OCI-LY7 (cell line): ENCODE data around the gene GRIP1. TPM values are rescaled to one million over a fixed set of nuclear protein-coding genes. Genes with fewer than 3 reads are reported as not detected.

Source experiments
- BruUV-seq: library from RNA; stranded (reverse); fragments of 400-500 nt; replicated peaks from 2 replicates; lab custom pipeline; 2021; lab: Mats Ljungman, UMichigan
- CTCF ChIA-PET: fragments of 300-600 bp; sonication (Branson Sonifier 250); formaldehyde crosslinking; loops from one replicate; lab custom pipeline; 2022; ENCODE audit warnings: antibody characterized with exemption; ENCODE audit not compliant: unreplicated experiment; lab: Charles Lee
- POLR2A ChIA-PET: fragments of 300-600 bp; sonication (Branson Sonifier 250); formaldehyde crosslinking; loops from one replicate; lab custom pipeline; 2022; ENCODE audit warnings: antibody characterized with exemption; lab: Charles Lee
- DNase-seq: peaks from one replicate; pipeline ENCODE4 v3.0.0-alpha.2; 2015; ENCODE audit warnings: low spot score
- H2AFZ ChIP-seq: fragments of 200-600 bp; sonication (generic), shearing (Covaris generic); 2 replicates; pipeline ENCODE4 v1.6.1; 2014; ENCODE audit warnings: mild to moderate bottlenecking, antibody characterized with exemption, low read length, moderate library complexity
- H3K27ac ChIP-seq: fragments of 200-600 bp; sonication (generic); 2 replicates; pipeline ENCODE4 v1.5.1; 2014; ENCODE audit warnings: mixed run types, low read depth, mild to moderate bottlenecking, moderate library complexity, low read length, inconsistent platforms; ENCODE audit not compliant: poor library complexity, severe bottlenecking
- H3K36me3 ChIP-seq: fragments of 200-600 bp; sonication (generic); 2 replicates; pipeline ENCODE4 v1.6.1; 2014; ENCODE audit warnings: mild to moderate bottlenecking, antibody characterized with exemption, low read length, moderate library complexity, mixed read lengths; ENCODE audit not compliant: insufficient read depth
- H3K4me1 ChIP-seq: fragments of 200-600 bp; sonication (generic); 2 replicates; pipeline ENCODE4 v1.5.1; 2014; ENCODE audit warnings: mild to moderate bottlenecking, low read length; ENCODE audit not compliant: insufficient read depth, poor library complexity, severe bottlenecking
- H3K4me2 ChIP-seq: fragments of 200-600 bp; sonication (generic); 2 replicates; pipeline ENCODE4 v1.6.1; 2014; ENCODE audit warnings: mild to moderate bottlenecking, low read length
- H3K4me3 ChIP-seq: fragments of 200-600 bp; sonication (generic); 2 replicates; pipeline ENCODE4 v1.5.1; 2014; ENCODE audit warnings: mild to moderate bottlenecking, low read depth, low read length; ENCODE audit not compliant: poor library complexity, severe bottlenecking
- H3K79me2 ChIP-seq: fragments of 200-600 bp; sonication (generic); 2 replicates; pipeline ENCODE4 v1.6.1; 2016; ENCODE audit warnings: low read depth, mild to moderate bottlenecking, low read length, moderate library complexity, mixed read lengths; ENCODE audit not compliant: insufficient read depth
- H3K9me2 ChIP-seq: fragments of 200-600 bp; sonication (generic); 2 replicates; pipeline ENCODE4 v1.6.1; 2016; ENCODE audit warnings: mild to moderate bottlenecking, low read length, mixed read lengths; ENCODE audit not compliant: insufficient read depth
- H3K9me3 ChIP-seq: fragments of 200-600 bp; sonication (generic); 2 replicates; pipeline ENCODE4 v1.6.1; 2014; ENCODE audit warnings: mild to moderate bottlenecking, mixed run types, low read length, mixed read lengths
- H4K20me1 ChIP-seq: fragments of 200-600 bp; sonication (generic); 2 replicates; pipeline ENCODE4 v1.6.1; 2014; ENCODE audit warnings: mild to moderate bottlenecking, antibody characterized with exemption, low read length, moderate library complexity, mixed read lengths; ENCODE audit not compliant: insufficient read depth
- CTCF ChIP-seq: fragments of 200-600 bp; sonication (generic); conservative IDR thresholded peaks from 2 replicates; pipeline ENCODE4 v1.5.1; 2014; ENCODE audit warnings: mild to moderate bottlenecking, antibody characterized with exemption, low read length, moderate library complexity, mixed read lengths
- EZH2phosphoT487 ChIP-seq: fragments of 200-600 bp; sonication (generic); IDR thresholded peaks from 2 replicates; pipeline ENCODE4 v1.6.1; 2018; ENCODE audit warnings: low read depth, borderline replicate concordance, mild to moderate bottlenecking, mixed run types, antibody characterized with exemption, low read length, moderate library complexity, mixed read lengths
- intact Hi-C: fragments of 100-400 bp; cut with micrococcal nuclease; formaldehyde crosslinking; loops from one replicate; pipeline ENCODE4 v1.10.0; 2022; ENCODE audit not compliant: unreplicated experiment
- total RNA-seq, 2 experiments: library from RNA; depleted of rRNA in 1 of 2; stranded (reverse); fragments of >200 nt in 1 of 2; shearing (Covaris generic) in 1 of 2; gene quantifications; 2 replicates each; pipeline ENCODE4 v1.2.3, GENCODE V29; 2014 to 2022

The GRIP1 gene
- total RNA-seq, 2 experiments from 2014 or later: 4.1 to 7.6 TPM

- Histone ChIP-seq H4K20me1 (no peaks in the 10 kb centered on the region), H3K4me1 (no peaks in the 10 kb centered on the region), H3K27ac (no peak overlapping the region), H3K36me3 (no peaks in the 10 kb centered on the region), H3K4me3 (no peak overlapping the region), H3K9me3 (no peaks in the 10 kb centered on the region), H3K9me2 (no peaks in the 10 kb centered on the region), H3K4me2 (no peak overlapping the region), H2AFZ (peak overlapping the region; percentile 16; the same call in 1 of the 2 replicates), H3K79me2 (no peaks in the 10 kb centered on the region)
- no peak for DNase-seq
- intact Hi-C loops: no loop called here
- BruUV-seq: no TSS peak
- CTCF ChIA-PET: interaction anchor here (1.0 kb wide), 1 partner anchor 19 kb away, joined by 3 read pairs; no protein-coding TSS in a partner anchor
- POLR2A ChIA-PET: interaction anchor here (1.2 kb wide), 1 partner anchor 9 kb away, joined by 4 read pairs; no protein-coding TSS in a partner anchor
- TF ChIP-seq EZH2phosphoT487: no peak
- TF ChIP-seq CTCF: no peak
Observed at GRCh38 chr12:66459944-66460482, 218.9 kb downstream of the GRIP1 start.

GRCh38 chr12:66456612-66457011 is 222.3 kb downstream of the GRIP1 start:
- intact Hi-C loops: no loop called here
- no peaks in the 10 kb centered on the region for H3K9me2 ChIP-seq
- no peak for DNase-seq
- TF ChIP-seq CTCF (no peak), EZH2phosphoT487 (no peak)
- 0 out of 2 replicates have a peak overlapping the region, but pooled peaks have one; percentile 32 for H2AFZ ChIP-seq
- ChIA-PET CTCF (no interaction called here), POLR2A (interaction anchor here (1.2 to 1.5 kb wide), 3 partner anchors 12 to 14 kb away, joined by 3 to 6 read pairs (median 3); no protein-coding TSS in a partner anchor)
- H3K79me2 ChIP-seq: no peaks in the 10 kb centered on the region
- no peaks in the 10 kb centered on the region for H4K20me1 ChIP-seq
- no peak overlapping the region for H3K27ac ChIP-seq
- H3K4me1 ChIP-seq: no peaks in the 10 kb centered on the region
- BruUV-seq: no TSS peak
- H3K4me3 ChIP-seq: no peak overlapping the region
- H3K36me3 ChIP-seq: no peaks in the 10 kb centered on the region
- no peaks in the 10 kb centered on the region for H3K9me3 ChIP-seq
- H3K4me2 ChIP-seq: no peak overlapping the region

- Histone ChIP-seq H3K4me1 (no peaks in the 10 kb centered on the region), H3K9me3 (no peaks in the 10 kb centered on the region), H3K36me3 (no peaks in the 10 kb centered on the region), H3K27ac (no peak overlapping the region), H4K20me1 (no peaks in the 10 kb centered on the region), H3K4me2 (no peak overlapping the region), H2AFZ (no peak overlapping the region), H3K9me2 (no peaks in the 10 kb centered on the region), H3K4me3 (no peak overlapping the region), H3K79me2 (no peaks in the 10 kb centered on the region)
- ChIA-PET CTCF (no interaction called here), POLR2A (interaction anchor here (0.7 kb wide), 1 partner anchor 172 kb away, joined by 3 read pairs; no protein-coding TSS in a partner anchor)
- no TSS peak for BruUV-seq
- no peak for DNase-seq
- intact Hi-C loops: no loop called here
- TF ChIP-seq CTCF: no peak
- no peak for TF ChIP-seq EZH2phosphoT487
Observed at GRCh38 chr12:66453844-66454243, 225.0 kb downstream of the GRIP1 start.
